GM21360 (cell line): Measurements from ENCODE around the gene FDXR.
A peak's percentile ranks its signal among the peaks of the same experiment; 100 is the strongest.
"Not testable (repeated sequence)": the region's sequence is repeated elsewhere in the genome, so short reads cannot be mapped to it uniquely, and the experiment has no call there.

Experiments used
- ATAC-seq: cut with Tn5 transposase; IDR thresholded peaks from one replicate; pipeline ENCODE4 v1.9.1; 2021; ENCODE audit warnings: mild to moderate bottlenecking, moderate library complexity; ENCODE audit not compliant: unreplicated experiment

The FDXR gene

DNA sequence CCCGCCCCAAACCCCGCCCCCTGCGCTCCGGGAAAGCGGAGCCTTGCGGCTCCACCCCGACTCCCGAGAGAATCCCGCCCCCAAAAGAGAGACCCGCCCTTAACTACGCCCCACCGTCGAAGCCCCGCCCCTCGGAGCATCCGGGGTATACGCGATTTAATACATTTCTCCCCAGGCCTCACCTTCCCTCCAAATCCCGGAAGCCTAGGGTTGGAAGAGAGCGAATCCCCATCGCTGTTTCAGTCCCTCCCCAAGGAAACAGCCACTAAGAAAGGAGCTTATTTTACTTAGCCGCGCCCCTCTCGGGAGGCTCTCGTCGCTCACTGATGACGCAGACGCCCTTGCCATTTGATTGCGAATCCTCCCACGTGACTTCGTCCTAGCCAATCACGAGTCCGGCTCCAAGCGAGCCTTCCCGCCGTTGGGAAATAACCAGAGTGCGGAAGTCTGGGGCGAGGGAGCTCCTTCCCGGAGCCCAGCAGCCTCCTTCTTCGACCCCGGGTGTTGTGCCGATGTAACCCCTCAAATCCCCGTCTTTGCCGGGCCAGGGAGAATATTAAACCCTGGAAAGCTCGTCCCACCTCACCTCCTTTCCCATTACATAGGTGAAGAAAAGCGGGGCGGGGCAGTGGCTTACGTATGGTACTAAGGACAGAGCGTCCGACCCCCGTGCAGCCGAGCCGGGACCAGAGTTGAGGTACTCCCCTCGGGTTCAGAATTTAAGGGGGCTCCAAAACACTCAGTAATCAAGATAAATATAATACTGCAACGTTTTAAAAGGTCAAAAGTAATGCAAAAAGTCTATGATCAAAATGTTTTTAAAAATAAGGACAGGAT is 461 bp upstream of the FDXR start:
- peak; percentile 84 for ATAC-seq

DNA sequence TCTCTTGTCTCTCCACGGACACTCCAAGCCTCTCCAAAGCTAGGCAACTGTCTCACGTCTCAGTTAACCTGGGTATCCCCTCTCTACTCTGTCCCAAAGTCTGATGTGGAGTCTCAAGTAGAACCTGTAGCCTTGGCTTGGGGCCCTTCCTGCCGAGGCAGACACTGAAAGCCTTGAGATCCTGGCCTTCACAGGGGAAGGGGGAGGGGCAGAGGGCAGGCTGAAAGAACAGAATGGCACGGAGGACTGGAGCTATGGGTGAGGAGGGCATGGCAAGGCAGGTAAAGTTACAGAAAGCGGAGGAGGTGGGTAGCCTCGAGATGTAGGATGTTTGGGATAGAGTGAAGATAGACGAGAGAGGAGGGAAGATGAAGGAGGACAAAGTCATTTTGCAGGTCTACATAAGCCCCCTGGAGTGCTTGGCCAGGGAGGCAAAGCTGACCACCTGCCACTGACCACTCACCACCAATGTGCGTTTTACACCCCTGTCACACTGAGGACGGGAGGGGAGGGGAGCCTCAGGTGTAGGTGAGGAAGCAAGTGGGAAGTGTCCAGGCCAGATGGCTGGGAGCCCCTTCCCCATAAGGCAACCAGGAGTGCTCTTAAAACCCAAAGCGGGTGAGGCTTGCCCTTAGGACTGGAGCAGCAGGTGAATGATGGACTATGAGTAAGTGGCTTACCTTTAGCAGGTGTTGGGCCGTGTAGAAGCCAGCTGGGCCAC is 1.3 kb downstream of the FDXR start:
- no peak for ATAC-seq

DNA sequence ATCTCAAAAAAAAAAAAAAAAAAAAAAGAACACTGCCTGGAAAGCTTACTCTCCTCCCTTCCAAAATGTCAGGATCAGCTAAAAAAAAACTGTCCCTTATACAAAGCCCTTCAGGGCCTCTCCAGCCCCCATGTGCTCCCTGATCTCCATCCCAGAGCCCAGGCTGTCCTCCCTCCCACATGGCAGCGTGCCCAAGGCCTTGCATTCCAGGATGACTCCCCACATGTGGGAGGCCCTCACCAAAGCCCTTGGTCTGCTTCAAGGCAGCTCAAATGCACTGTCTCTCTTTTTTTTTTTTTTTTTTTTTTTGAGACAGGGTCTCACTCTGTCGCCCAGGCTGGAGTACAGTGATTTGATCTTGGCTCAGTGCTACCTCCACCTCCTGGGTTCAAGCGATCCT is 2.3 kb downstream of the FDXR start:
- ATAC-seq, result no peak

DNA sequence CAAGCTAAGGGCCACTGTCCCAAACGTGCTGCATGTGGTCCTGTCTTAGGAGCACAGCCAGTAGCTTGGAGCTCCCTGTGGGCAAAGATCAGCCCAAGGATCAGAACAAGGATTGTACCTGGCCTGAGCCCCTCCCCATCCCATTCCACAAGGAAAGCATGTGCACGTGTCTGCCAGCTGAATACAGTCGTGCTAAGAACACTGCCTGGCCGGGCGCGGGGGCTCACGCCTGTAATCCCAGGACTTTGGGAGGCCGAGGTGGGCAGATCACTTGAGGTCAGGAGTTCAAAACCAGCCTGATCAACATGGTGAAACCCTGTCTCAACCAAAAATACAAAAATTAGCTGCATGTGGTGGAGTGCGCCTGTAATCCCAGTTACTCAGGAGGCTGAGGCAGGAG is 2.8 kb downstream of the FDXR start:
- ATAC-seq, result not testable (repeated sequence)

- no peak for ATAC-seq
Measured at GRCh38 chr17:74868908-74869255, 3.9 kb downstream of the FDXR start.

DNA sequence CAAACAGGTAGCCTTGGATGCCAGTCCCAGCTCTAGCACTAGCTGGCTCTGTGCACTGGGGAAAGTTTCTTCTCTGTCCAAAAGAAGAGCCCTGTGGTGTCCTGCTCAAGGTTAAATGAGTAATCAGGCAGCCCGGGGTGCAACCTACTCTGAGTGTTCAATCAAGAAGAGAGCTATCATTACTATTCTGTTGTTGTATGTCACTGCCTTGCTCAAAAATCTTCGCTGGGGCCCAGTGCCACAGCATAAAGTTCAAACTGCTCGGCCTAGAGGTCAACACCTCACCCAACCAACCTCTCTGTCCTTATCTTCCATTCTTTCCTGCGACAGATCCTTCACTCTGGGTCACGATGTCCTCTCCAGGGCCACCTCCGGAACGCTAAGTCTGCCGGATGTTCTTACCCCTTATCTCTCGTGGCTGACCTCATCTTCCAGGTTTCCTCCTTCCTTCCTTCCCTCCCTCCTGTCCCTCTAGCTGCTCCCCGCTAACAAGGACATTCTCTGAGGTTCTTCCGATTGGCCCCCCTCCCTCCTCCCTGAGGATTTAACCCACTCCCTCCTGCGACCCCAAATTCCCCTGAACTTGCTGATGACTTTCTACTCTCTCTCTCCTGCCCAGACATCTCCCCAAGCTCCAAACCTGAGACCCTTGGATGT is 4.4 kb downstream of the FDXR start:
- no peak for ATAC-seq

GRCh38 chr17:74866198-74866835 is 6.5 kb downstream of the FDXR start:
- ATAC-seq, result no peak

GRCh38 chr17:74865504-74866197 is 7.1 kb downstream of the FDXR start:
- ATAC-seq, result no peak

GRCh38 chr17:74864866-74865395 is 7.9 kb downstream of the FDXR start:
- ATAC-seq, result no peak

DNA sequence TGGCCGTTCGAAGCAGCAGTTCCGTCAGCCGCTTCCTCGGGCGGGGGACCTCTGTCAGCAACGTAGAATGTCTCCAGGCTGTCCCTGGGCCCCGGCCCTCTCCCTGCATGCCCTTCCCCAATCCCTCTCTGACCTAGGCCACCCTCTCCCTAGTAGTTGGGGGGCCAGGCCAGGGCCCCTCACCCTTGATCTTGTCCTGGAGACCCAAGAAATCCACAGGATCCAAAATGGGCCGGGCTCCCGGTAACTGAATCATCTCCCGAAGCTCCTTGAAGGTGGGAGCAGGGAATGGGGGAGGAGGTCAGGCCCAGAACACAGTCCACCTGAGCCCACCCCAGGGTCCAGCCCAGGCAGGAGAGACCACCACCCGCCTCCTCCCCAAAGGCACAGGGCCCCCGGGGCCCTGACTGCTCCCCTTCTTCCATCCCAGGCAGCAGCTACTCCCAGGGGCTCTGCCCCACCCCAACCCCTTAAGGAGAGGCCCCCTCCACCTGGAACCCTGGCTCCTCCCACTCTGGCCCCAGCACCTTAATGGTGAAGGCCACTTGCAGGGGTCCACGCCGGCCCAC is 8.4 kb downstream of the FDXR start:
- no peak for ATAC-seq

- ATAC-seq, result no peak
Measured at GRCh38 chr17:74863420-74864296, 9.1 kb downstream of the FDXR start.

DNA sequence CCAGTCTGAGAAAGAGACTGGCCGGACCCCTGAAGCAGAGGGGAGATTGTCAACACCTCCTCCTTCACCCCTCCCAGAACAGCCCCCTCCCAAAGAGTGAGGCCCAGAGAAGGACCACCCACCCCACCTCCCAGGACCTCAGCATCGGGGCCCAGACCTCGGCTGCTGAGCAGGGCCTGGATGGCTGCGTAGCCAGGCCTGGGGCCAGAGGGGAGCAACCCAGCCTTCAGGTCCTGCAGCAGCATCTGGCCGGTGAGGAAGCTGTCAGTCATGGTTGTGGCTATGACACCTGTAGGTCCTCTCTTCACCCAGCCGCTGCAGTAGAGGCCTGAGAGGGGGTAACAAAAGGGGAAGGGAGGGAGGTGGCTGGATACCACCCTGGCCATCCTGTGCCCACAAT is 9.9 kb downstream of the FDXR start:
- no peak for ATAC-seq

GRCh38 chr17:74862108-74862901 is 10.5 kb downstream of the FDXR start:
- ATAC-seq, result no peak

DNA sequence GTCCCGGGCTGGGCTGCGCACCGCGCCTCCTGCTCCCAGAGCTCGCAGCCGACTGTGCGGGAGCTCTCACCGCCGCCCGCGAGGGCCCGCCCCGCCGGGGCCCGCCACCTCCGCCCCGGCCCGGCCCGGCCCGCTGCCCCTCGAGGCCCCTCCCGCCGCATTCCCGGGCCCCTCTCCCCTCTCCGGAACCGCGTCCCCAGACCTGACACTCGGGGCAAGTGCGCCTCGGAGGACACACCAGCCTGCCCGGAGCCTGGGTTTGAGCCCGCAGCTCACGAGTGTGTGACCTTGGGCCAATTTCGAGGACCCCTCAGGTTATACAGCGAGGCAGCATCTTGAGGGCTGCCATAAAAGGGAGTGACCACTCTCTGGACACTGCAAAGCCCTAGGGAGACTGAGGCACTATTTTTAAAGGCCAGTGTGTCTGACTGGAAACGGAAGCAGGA is 11.1 kb downstream of the FDXR start:
- no peak for ATAC-seq

- no peak for ATAC-seq
Measured at GRCh38 chr17:74860872-74861661, 11.7 kb downstream of the FDXR start.

- no peak for ATAC-seq
Measured at GRCh38 chr17:74860229-74860871, 12.4 kb downstream of the FDXR start.
